GM18867 (cell line): ENCODE measurements around the gene PTX3.

Experiments
- ATAC-seq: cut with Tn5 transposase; IDR thresholded peaks from one replicate; pipeline ENCODE4 v1.9.1; 2021; ENCODE audit warnings: mild to moderate bottlenecking, moderate library complexity; ENCODE audit not compliant: unreplicated experiment

The PTX3 gene

DNA sequence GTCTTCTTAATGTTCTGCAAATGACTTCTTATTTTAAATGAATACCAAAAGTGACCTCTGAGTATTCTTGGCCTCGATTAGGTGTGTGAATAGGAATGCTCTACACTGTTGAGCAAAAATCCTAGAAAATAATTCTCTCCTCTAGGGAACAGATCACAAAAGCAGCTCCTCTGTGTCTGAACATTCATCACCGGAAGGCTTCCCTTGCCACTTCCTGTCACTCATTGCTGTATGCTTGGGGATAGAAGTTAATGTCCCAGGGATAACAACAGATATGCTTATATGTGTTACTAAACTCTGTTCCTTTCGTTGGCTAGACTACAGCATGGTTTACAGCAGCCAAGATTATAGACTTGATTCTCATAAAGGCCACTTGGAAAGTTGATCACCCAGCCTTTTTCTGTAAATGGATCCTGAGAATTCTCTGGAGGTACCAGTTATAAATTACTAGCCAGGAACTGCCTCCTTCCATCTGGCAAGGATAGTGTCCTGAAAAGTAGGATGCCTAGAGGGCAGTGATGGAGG lies 16.0 kb upstream of the PTX3 start:
- no peak for ATAC-seq

DNA sequence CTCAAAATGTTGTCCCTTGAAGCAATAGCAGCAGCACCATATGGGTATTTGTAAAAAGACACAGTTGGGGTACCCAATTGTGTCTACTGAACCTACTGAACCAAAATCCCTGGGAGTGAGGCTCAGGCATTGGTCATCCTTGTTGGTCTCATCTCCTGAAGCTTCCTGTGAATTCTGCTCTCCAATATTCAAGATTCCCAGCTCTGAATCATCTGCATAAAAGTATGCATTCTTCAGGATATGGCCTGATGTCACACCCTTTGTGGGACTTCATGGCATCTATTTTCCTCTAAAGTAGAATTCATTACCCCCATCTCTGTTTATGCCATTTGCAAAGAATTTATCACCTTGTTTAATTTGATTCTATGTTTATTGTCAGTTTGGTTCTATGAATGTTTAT lies 13.3 kb upstream of the PTX3 start:
- ATAC-seq = no peak

DNA sequence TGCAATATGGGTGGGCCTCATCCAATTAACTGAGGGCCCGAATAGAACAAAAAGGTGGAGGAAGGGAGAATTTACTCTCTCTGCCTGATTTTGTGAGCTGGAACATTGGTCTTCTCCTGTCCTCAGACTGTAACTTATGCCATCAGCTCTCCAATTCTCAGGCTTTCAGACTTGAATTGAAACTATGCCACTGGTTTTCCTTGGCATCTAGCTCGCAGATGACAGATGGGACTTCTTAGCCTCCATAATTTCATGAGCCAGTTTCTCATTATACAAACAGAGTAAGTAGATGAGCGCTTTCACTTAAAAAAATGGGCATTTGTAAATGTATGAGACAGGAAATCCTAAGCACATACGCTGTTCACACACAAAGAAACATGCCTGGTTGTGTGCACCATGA lies 8.7 kb upstream of the PTX3 start:
- no peak for ATAC-seq

DNA sequence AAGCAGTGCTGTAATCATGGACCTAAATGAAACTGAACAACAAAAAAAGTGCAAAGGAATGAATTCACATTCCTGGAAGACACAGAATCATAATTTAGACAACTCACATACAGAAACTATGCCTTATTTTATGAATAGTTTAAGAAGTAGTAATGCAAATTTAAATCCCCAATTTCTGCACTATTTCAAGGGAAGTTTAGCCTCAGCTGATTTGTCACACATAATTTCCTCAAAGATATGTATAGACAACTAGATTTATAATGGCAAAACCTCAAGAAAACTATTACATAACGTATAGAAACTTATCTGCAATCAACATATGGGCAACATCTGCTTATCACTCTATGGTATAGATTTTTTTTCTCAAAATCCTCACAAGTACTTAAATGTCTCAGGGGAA lies 7.8 kb upstream of the PTX3 start:
- ATAC-seq = no peak

DNA sequence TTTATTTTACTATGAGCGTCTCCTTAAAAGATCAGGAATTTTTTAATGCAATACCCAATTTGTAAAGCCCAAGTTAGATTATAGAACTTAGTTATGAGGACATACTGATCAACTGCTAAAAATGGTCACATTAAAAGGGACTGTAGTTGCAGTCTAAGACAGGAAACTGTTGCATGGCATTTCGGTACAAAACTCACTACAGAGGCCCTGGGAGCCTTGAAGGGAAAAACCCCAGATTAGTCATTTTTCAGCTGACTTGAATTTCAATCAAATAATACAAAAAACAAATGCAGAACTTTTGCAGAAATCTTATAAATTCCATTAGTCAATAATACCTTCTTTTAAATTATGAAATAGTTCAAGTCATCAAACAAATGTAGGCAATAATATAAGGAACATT lies 6.9 kb upstream of the PTX3 start:
- no peak for ATAC-seq

DNA sequence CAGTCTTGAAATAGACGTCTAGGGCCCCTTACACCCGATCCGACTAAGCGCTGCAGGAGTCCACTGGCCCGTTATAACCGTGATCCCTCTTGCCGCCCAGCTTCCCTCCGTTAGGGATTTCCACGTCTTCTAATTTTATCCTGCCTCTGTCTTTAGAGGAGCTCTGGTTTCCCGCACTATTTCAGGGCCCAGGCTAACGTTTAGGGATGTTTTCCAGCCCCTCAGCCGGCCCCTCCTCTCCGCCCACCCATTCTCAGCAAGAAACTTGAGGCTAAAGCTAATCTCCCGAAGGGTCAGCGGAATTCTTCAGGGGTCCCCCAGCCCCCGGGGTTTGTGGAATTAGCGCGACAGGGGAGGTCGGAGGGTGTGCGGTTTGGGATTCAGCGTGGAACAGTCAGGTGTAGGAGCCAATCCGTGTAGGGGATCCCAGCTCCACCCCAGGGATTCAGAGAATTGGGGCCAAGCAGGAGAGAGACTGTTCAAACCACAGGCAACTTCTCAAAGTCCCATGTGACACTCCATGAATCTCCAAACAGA lies 1.6 kb downstream of the PTX3 start:
- no peak for ATAC-seq

DNA sequence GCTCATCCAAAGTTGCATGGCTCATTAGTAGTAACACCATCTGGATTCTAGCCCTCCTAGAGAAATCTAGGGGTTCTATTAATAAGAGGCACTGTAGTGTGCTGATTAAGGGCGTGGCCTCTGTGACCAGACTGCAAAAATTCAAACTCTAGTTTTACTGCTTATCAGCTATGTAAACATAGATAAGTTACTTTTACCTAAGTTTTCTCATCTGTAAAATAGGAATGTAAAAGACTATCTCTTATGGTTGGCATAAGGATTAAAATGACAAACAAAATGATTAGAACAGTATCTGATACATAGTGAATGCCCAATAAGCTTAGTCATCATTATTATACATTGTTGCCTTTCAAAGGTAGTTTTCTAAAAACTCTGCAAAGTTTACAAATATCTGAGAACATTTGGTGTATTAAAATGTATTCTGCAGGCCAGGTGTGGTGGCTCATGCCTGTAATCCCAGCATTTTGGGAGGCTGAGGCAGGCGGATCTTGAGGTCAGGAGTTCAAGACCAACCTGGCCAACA lies 4.5 kb downstream of the PTX3 start:
- ATAC-seq = no peak

DNA sequence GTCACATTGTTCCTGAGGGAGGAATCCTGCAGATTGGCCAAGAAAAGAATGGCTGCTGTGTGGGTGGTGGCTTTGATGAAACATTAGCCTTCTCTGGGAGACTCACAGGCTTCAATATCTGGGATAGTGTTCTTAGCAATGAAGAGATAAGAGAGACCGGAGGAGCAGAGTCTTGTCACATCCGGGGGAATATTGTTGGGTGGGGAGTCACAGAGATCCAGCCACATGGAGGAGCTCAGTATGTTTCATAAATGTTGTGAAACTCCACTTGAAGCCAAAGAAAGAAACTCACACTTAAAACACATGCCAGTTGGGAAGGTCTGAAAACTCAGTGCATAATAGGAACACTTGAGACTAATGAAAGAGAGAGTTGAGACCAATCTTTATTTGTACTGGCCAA lies 6.1 kb downstream of the PTX3 start:
- ATAC-seq = no peak

DNA sequence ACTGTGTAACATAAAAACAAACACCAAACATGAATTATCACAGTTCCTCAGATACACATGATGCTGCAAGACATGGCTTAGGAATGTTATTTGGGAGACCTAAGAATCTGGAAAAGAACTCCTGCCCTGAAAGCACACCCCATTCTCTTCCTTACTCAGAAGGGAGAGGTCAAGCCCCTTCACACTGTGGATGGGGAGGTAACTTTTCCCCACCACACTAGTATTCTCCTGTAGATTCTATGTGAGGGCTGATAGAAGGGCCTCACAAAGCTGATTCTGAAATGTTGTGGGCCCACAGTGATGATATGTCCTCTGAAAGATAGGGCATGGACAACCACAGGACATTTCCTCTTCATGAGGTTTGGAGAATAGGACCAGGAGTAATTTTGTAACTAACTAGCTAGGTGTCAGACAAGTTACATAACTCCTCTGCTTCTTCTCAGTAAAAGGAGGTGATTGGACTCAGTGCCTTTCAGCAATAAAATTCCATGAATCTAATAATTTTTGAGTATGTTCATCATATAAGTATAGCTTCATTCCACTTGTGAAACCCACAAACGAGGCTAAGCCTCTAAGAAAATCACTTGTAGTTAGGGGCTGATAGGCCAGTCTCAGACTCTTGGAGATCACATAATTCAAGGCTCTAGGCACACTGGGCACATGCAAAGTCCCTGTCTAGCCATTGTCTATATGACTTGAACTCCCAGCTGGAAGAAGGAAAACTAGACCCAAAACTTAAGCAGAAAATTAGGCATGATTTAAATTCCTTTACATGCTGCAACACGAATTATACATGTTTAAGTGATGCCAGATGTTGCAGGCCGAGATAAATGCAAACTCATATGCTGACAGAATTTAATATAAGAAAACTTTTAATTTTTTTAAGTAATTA lies 7.5 kb downstream of the PTX3 start:
- no peak for ATAC-seq

DNA sequence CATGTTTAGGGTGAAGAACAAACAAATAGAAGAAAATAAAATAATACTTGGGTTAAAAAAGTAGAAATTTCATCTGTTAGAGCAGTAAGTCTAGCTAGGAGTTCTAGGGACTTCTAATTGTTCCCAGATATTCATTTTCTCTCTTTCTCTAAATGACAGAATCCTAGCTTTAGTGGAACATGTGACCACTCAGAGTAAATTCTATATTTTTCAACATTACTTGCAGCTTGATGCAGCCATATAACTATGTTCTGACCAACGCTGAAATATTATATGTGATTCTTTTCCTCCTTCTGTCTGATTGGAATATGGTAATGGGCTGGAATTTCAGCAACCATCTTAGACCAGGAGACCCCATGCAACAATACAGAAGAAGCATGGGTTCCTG lies 8.1 kb downstream of the PTX3 start:
- no peak for ATAC-seq

DNA sequence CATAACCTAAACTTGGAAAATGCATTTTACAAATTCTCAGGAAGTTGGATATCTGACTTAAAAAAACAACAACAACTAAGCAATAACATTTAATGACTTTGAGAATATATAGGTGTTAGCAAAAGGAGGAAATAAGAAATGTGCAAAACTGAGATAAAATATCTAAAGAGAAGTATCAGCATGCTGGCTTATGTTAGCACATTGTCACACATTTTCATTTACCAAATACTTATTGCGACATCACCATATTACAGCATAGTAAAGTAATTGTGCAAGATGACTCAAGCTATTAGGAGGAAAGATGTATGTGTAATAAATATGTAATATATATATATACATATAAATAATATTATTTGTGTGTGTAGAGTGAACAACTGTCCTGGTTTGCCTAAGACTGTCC lies 9.2 kb downstream of the PTX3 start:
- ATAC-seq = no peak

DNA sequence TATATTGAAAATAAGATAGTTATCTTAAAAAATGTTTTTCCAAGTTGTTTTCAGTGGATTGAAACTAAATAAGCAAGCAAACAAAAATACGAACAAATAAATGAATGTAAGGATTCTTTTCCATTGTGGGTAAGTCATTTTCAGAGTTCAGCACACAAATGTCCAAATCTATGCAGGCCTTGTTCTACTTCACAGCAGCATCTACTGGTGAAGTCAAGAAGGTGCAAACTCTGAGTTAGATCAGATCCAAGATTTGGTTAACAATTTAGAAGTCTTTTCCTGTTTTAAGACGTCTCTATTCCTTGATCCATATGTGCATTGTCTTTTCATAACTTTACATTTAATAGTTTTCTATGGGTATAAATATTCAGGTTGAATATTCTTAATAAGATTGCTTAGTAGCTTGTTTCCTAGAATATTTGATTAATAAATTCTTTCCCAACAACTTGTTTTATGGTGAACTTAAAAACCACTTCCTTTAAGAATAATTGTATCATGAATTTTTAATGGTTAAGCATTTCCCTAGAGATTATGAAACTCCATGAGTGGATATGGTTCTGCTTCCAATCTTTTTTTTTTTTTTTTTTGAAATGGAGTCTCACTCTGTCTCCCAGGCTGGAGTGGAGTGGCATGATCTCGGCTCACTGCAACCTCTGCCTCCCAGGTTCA lies 10.5 kb downstream of the PTX3 start:
- no peak for ATAC-seq

DNA sequence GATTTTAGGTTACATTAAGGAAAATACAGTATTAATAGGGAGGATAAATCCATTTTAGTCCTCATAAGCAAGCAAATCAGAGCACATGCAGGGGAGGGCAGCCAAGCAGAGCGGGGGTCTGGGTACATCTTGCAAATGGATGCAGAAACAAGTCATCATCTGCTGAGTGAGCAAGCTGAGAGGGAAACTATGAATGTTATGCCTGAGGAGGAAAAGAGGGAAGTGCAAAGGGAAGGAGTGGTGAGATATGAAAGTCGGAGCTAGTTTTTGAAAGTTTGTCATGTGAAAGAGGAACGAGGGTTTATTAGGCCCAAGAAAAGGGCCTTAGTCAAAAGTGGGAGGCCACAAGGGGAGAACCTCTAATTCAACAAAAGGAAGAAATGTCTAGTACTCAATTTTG lies 15.4 kb downstream of the PTX3 start:
- no peak for ATAC-seq

DNA sequence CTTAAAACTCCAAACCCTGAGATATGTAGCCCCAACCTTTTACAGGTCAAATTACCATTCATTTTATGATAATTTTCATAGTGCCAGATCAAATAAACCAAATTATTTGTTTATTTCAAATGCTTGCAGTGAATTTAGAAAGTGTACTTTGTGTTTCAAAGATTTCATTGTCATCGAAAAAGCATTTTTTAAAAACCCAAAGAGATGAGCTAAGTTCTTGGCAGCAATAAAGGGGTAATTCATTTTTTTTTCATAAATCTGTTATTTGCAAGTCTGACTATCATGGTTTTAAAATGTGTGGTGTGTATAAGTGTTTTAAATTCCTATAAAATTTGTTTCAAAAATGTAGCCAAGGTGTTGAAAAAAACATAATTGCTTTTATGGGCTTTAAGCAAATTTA lies 17.2 kb downstream of the PTX3 start:
- ATAC-seq = no peak

DNA sequence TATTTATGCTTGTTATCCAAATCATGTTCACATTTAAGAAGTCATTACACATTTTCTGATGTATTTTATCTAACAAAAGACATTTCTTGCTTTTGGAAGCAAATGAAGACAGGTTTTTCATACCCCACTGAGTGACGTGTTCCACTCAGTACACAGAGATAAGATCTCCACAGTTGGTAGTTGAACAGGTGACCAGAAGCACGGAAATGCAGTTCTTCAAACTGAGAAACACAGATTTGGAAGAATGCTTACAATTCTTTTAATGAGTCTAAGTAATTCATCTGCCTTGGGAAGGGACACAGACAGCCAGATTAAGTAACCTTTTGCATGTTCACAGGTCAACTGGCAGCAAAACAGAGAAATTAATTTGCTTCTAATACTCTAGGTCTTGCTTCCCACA lies 23.1 kb downstream of the PTX3 start:
- no peak for ATAC-seq

DNA sequence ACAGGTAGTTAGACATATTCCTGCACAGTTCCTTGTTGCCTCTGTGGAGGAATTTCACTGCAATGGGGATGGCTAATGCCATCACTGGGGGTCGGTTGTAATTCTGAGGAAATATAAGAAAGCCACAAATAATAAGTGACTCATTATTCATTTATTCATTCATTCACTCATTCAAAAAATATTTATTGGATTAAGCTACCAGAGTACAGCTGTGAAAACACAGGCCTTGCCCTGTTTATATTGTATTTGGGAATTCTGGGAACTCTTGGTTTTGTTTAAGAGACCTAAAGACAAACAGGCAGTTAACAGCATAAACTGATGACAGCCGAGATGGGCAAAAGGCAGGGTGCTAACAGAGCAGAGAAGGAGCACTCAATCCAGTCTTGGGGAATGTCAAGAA lies 23.6 kb downstream of the PTX3 start:
- no peak for ATAC-seq

DNA sequence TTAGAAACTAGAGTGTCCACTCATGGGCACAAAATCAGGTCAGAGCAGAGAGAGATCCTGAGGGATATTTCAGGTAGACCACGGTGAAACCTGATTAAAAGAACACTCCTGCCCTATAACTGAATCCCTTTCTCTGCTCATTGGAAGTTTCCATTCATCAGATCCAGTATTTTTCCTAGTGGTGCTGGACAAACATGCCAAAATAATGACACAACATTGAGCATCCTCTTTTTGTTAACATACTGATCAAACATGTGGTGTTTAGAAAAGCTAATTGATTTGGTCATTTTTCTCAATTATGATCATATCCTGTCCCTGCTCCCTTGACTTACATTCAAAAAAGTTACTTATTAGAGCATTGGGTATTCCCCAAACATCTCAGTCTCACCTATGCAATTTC lies 27.2 kb downstream of the PTX3 start:
- ATAC-seq = no peak

DNA sequence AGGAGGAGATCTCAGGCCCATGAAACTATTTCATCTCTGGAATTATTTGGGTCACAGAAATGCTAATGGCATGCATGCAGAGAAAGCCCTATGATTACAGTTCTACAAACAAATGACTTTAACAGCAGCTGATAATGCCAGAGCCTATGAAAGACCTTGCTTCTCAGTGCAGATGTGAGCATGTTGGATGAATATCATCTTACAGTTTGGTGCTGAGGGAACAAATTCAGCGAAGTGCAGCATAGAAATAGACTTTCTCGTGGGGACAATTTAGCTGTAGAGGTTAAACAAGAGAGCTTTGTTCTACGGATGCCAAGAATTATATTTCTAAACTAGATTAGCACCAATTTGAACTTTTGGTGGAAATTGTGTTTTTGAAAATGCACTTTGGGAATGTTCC lies 27.7 kb downstream of the PTX3 start:
- no peak for ATAC-seq

DNA sequence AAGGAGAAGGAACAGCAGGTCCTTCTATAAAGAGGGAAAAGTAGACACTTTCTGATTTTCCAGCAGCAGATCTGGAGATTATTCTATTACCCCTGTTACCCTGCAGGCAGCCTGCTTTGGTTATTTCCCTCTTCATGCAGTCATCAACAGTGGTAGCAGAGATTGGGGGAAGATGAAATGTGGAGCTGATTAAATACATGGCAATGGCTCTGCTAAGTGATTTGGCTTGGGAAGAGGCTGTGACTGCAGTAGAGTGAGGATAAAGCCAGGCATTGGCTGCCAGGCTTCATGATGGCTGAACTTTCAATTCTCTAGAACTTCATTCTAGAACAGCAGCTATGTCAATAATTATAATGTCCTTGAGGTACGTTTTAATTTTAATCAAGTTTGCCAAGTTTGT lies 29.1 kb downstream of the PTX3 start:
- no peak for ATAC-seq

DNA sequence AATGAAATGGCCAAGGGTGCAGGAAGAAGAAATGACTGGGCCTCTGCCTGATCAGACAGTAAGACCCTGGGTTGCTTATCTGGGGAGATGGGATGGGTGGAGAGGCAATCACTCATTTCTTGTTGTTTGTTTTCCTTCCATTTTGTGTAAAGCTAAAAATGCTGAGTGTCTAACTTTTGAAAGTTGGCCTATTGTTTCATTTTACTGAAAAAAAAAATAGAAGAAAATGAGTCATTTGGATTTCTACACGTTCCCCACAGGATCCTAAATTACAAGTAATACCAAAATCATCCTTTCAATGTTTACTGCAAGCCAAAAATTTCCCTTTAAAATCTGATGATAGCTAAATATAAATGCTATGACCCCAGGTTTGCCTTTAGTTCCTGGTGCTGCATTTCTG lies 30.6 kb downstream of the PTX3 start:
- ATAC-seq = no peak

DNA sequence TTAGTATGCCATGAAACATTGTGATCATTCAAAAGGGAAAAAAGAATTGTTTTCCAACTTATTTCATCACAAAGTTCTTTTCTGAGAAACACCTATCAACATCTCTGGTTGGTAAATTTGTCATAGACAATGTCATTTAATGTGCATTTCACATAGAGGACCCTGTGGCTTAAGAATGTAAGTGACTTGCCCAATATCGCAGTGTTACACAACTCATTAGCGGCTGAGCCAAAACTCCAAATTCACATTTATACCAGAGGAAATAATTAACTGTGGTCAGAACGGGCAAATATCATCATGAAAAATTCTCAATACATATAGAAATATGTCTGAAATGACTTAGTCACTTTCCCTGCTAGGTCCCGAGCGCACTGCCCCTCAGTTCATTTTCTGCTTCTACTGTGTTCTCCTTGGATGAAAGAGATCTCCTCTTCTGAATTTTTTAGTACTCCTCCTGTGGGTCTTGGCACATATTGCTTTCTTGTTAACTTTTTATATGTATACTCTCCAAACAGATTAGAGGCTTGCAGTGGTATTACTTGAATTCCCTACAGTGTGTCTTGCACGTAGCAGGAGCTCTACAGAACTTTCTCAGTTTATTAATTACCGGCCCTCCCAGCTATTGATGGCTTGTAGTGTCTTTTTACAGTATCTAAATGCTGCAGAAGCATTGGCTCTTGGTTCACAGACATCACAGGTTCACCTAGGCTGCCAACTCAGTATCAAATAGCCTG lies 33.1 kb downstream of the PTX3 start:
- ATAC-seq = no peak
